DND-41 (cell line): ENCODE measurements around the gene LRRC8D.

ENCODE experiments used
- EZH2 ChIP-seq: IDR thresholded peaks from 3 replicates; pipeline ENCODE4 v1.6.1; 2012; ENCODE audit warnings: borderline replicate concordance, low read depth, mild to moderate bottlenecking, moderate library complexity, low read length, inconsistent platforms; ENCODE audit not compliant: severe bottlenecking
- TF ChIP-seq, protein P1 (sequence below): IDR thresholded peaks from 2 replicates; pipeline ENCODE4 v1.5.1; 2012; ENCODE audit warnings: borderline replicate concordance, low read length, moderate library complexity, mild to moderate bottlenecking; ENCODE audit not compliant: poor library complexity, severe bottlenecking; ENCODE audit errors: extremely low read depth

DNA sequence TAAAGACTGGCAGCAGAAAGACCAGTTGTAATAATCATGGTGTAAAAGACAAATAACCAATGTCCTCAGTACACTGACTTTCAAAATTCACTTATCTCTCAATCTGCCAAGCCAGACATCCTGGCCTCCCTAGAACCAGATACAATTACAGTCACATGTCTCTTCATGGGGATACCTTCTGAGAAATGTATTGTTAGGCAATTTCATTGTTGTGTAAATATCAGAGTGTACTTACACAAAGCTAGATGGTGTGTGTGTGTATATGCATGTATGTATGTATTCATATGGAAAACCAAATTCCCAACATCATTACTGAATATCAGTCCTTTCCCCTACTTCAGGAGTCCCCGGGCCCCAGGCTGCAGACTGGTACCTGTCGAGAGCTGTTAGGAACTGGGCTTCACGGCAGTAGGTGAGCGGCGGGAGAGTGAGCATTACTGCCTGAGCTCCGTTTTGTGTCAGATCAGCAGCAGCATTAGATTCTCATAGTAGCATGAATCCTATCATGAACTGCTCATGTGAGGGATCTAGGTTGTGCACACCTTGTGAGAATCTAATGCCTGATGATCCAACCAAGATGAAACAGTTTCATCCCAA is 108.7 kb downstream of the LRRC8D start:
- TF ChIP-seq, protein P1, sequence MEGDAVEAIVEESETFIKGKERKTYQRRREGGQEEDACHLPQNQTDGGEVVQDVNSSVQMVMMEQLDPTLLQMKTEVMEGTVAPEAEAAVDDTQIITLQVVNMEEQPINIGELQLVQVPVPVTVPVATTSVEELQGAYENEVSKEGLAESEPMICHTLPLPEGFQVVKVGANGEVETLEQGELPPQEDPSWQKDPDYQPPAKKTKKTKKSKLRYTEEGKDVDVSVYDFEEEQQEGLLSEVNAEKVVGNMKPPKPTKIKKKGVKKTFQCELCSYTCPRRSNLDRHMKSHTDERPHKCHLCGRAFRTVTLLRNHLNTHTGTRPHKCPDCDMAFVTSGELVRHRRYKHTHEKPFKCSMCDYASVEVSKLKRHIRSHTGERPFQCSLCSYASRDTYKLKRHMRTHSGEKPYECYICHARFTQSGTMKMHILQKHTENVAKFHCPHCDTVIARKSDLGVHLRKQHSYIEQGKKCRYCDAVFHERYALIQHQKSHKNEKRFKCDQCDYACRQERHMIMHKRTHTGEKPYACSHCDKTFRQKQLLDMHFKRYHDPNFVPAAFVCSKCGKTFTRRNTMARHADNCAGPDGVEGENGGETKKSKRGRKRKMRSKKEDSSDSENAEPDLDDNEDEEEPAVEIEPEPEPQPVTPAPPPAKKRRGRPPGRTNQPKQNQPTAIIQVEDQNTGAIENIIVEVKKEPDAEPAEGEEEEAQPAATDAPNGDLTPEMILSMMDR = no peak
- TF ChIP-seq EZH2 = no peak
